ENCODE data around the gene SARDH.

The SARDH gene

GRCh38 chr9:133715295-133715865 lies 22.8 kb downstream of the SARDH start:
- H3K9ac ChIP-seq (ENCODE audit: low read length), result no peak overlapping the region
- TF ChIP-seq EZH2 (IDR thresholded peaks at IDR 0.05; ENCODE audit: borderline replicate concordance, low read length) (no peak), CTCF (IDR thresholded peaks at IDR 0.05; ENCODE audit: low read length) (no peak)

GRCh38 chr9:133714606-133715294 lies 23.4 kb downstream of the SARDH start:
- Histone ChIP-seq H3K4me3 (ENCODE audit: low read depth, low read length, poor library complexity, severe bottlenecking) (no peak overlapping the region), H3K9me3 (ENCODE audit: low read length) (no peaks in the 10 kb centered on the region), H2AFZ (ENCODE audit: low read length) (no peak overlapping the region), H3K9me2 (ENCODE audit: low read depth, low read length) (no peaks in the 10 kb centered on the region), H3K36me3 (ENCODE audit: insufficient read depth, low read length) (no peaks in the 10 kb centered on the region), H3K9ac (ENCODE audit: low read length) (no peak overlapping the region), H3K27ac (ENCODE audit: low read depth, low read length, poor library complexity, severe bottlenecking) (no peak overlapping the region), H3K79me2 (ENCODE audit: insufficient read depth, low read length) (no peaks in the 10 kb centered on the region), H3K4me2 (ENCODE audit: low read length) (no peak overlapping the region), H3K4me1 (ENCODE audit: insufficient read depth, low read length, severe bottlenecking) (no peaks in the 10 kb centered on the region), H3F3A (ENCODE audit: insufficient read depth, low read length) (no peaks in the 10 kb centered on the region), H3K27me3 (ENCODE audit: insufficient read depth, low read length) (0 out of 2 replicates have a peak, but pooled peaks cover 7% of the 10 kb centered on the region), H4K20me1 (ENCODE audit: insufficient read depth, low read length) (no peaks in the 10 kb centered on the region)
- no peak for TF ChIP-seq CTCF (IDR thresholded peaks at IDR 0.05; ENCODE audit: low read length)
- no peak for TF ChIP-seq EZH2 (IDR thresholded peaks at IDR 0.05; ENCODE audit: borderline replicate concordance, low read length)

More at GRCh38 chr9:133715295-133715865, 22.8 kb downstream of the SARDH start:
- Histone ChIP-seq H3K79me2 (ENCODE audit: insufficient read depth, low read length) (no peaks in the 10 kb centered on the region), H3F3A (ENCODE audit: insufficient read depth, low read length) (no peaks in the 10 kb centered on the region), H2AFZ (ENCODE audit: low read length) (no peak overlapping the region), H3K4me3 (ENCODE audit: low read depth, low read length, poor library complexity, severe bottlenecking) (no peak overlapping the region), H3K27me3 (ENCODE audit: insufficient read depth, low read length) (peaks cover 7% of the 10 kb centered on the region; the same call in 1 of the 2 replicates), H3K4me1 (ENCODE audit: insufficient read depth, low read length, severe bottlenecking) (no peaks in the 10 kb centered on the region), H3K36me3 (ENCODE audit: insufficient read depth, low read length) (no peaks in the 10 kb centered on the region), H4K20me1 (ENCODE audit: insufficient read depth, low read length) (no peaks in the 10 kb centered on the region), H3K9me3 (ENCODE audit: low read length) (no peaks in the 10 kb centered on the region), H3K4me2 (ENCODE audit: low read length) (no peak overlapping the region), H3K9me2 (ENCODE audit: low read depth, low read length) (no peaks in the 10 kb centered on the region), H3K27ac (ENCODE audit: low read depth, low read length, poor library complexity, severe bottlenecking) (no peak overlapping the region)

- Histone ChIP-seq H2AFZ (ENCODE audit: low read length) (no peak overlapping the region), H4K20me1 (ENCODE audit: insufficient read depth, low read length) (no peaks in the 10 kb centered on the region), H3K79me2 (ENCODE audit: insufficient read depth, low read length) (no peaks in the 10 kb centered on the region), H3K4me2 (ENCODE audit: low read length) (no peak overlapping the region), H3K9me2 (ENCODE audit: low read depth, low read length) (no peaks in the 10 kb centered on the region), H3K27me3 (ENCODE audit: insufficient read depth, low read length) (0 out of 2 replicates have a peak, but pooled peaks cover 7% of the 10 kb centered on the region), H3K9me3 (ENCODE audit: low read length) (no peaks in the 10 kb centered on the region), H3K27ac (ENCODE audit: low read depth, low read length, poor library complexity, severe bottlenecking) (no peak overlapping the region), H3K9ac (ENCODE audit: low read length) (no peak overlapping the region), H3K36me3 (ENCODE audit: insufficient read depth, low read length) (no peaks in the 10 kb centered on the region), H3K4me3 (ENCODE audit: low read depth, low read length, poor library complexity, severe bottlenecking) (no peak overlapping the region), H3F3A (ENCODE audit: insufficient read depth, low read length) (no peaks in the 10 kb centered on the region), H3K4me1 (ENCODE audit: insufficient read depth, low read length, severe bottlenecking) (no peaks in the 10 kb centered on the region)
- no peak for TF ChIP-seq EZH2 (IDR thresholded peaks at IDR 0.05; ENCODE audit: borderline replicate concordance, low read length)
Observed at GRCh38 chr9:133713960-133714495, 24.1 kb downstream of the SARDH start.
